Measurements from ENCODE around the gene RARA. TPM values are rescaled to one million over a fixed set of nuclear protein-coding genes. Genes with fewer than 3 reads are reported as not detected.
A peak's percentile ranks its signal among the peaks of the same experiment; 100 is the strongest.
"Not testable (repeated sequence)": the region's sequence is repeated elsewhere in the genome, so short reads cannot be mapped to it uniquely, and the experiment has no call there.

Gene RARA
- total RNA-seq, 1 experiment from 2014 or later: 21.8 TPM

DNA sequence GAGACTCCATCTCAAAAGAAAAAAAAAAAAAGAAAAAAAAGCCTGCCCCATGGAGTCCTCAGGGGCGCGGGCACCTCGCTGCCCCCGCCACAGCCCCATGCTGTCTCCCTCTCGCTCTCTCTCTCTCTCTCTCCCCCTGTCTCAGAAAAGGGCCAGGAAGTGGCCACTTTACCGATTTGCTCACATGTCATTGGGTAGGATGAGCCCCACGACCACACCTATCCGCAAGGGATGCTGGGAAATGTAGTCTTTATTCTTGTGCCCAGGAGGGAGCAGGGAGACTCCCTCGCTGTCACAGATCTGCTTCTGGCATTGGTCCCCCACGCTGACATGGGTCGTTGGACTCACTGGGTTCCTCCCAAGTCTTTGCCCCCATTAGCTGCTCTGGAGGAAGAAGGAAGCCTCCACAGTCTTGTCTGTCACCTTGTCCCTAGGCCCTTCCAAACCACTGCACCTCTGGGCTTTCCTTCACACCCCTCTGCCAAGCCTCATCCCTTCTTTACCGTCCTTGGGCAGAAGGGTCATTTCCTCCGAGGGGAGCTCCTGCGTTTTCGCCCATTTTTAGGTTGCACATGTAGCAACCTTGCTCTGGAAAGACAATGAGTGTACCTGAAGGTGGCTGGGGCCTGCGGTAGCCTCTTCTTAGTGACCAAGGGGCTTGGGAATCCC, 62.4 kb downstream of the RARA start:
- Histone ChIP-seq H3K4me1 (replicated peaks; ENCODE audit: insufficient read depth) (peaks cover 12% of the 10 kb centered on the region; the same call in 1 of the 2 replicates), H3F3A (ENCODE audit: insufficient read depth, low read depth) (peaks cover 7% of the 10 kb centered on the region; the same call in 1 of the 2 replicates), H3K9me3 (ENCODE audit: insufficient read depth, low read depth) (no peaks in the 10 kb centered on the region), H3K79me2 (ENCODE audit: low read depth) (no peaks in the 10 kb centered on the region), H4K20me1 (ENCODE audit: insufficient read depth) (no peaks in the 10 kb centered on the region), H3K9me2 (ENCODE audit: insufficient read depth) (no peaks in the 10 kb centered on the region), H3K4me2 (no peak overlapping the region), H2AFZ (no peak overlapping the region), H3K36me3 (ENCODE audit: low read depth) (no peaks in the 10 kb centered on the region), H3K27me3 (ENCODE audit: insufficient read depth, low read depth) (no peaks in the 10 kb centered on the region), H3K4me3 (no peak overlapping the region), H3K27ac (no peak overlapping the region)
- POLR2A ChIA-PET (ENCODE audit: unreplicated experiment): interaction anchor here (0.6 kb wide), 1 partner anchor 36 kb away, joined by 8 read pairs; no protein-coding TSS in a partner anchor
- no peak for DNase-seq
- intact Hi-C loops (cut with micrococcal nuclease; ENCODE audit: unreplicated experiment): no loop called here
- TF ChIP-seq EZH2 (IDR thresholded peaks at IDR 0.05; ENCODE audit: low read depth): no peak
- TF ChIP-seq, protein P1, sequence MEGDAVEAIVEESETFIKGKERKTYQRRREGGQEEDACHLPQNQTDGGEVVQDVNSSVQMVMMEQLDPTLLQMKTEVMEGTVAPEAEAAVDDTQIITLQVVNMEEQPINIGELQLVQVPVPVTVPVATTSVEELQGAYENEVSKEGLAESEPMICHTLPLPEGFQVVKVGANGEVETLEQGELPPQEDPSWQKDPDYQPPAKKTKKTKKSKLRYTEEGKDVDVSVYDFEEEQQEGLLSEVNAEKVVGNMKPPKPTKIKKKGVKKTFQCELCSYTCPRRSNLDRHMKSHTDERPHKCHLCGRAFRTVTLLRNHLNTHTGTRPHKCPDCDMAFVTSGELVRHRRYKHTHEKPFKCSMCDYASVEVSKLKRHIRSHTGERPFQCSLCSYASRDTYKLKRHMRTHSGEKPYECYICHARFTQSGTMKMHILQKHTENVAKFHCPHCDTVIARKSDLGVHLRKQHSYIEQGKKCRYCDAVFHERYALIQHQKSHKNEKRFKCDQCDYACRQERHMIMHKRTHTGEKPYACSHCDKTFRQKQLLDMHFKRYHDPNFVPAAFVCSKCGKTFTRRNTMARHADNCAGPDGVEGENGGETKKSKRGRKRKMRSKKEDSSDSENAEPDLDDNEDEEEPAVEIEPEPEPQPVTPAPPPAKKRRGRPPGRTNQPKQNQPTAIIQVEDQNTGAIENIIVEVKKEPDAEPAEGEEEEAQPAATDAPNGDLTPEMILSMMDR (conservative IDR thresholded peaks at IDR 0.05): no peak
- CTCF ChIA-PET: no interaction called here
- no TSS peak for BruUV-seq (replicated peaks)

DNA sequence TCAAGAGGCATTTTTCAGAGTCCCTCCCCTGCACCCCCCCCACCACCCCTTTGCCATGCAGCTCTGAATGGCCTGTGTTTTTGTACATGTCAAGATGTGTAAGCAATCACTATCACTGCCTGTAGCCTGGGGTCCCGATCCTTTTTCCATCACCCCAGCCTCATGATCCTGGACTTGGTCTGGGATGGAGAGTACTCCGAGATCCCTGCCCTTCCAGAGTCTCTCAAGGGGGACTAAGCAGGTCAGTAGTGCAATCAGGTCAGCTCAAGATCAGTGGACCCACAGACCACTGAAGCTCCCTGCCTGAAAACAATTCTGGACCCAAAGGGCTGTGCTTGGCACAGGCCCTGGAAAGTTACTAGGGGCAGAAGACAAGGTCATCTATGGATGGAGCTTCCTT, 63.1 kb downstream of the RARA start:
- intact Hi-C loops (cut with micrococcal nuclease; ENCODE audit: unreplicated experiment): no loop called here

DNA sequence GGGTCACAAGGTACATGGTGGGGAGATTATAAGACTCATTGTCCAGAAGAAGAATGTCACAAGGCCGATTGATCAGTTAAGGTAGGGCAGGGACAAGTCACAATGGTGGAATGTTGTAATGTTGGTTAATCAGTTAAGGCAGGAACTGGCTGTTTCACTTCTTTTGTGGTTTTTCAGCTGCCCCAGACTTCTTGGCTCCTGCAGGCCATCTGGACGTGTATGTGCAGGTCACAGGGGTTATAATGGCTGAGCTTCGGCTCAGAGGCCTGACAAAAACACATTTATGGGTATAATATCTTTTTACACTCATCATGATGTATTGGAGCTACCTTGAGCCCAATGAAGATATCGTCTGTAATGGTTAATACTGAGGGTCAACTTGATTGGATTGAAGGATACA, 63.7 kb downstream of the RARA start:
- peak in 1 of 2 experiments; percentile 48 for DNase-seq
- CTCF ChIA-PET; H3K4me2 ChIP-seq; BruUV-seq (replicated peaks); H3K9me2 ChIP-seq (ENCODE audit: insufficient read depth); H4K20me1 ChIP-seq (ENCODE audit: insufficient read depth); intact Hi-C loops (cut with micrococcal nuclease; ENCODE audit: unreplicated experiment); H3K36me3 ChIP-seq (ENCODE audit: low read depth); H3K4me3 ChIP-seq; H3K9me3 ChIP-seq (ENCODE audit: insufficient read depth, low read depth); H3K79me2 ChIP-seq (ENCODE audit: low read depth); H2AFZ ChIP-seq; H3F3A ChIP-seq (ENCODE audit: insufficient read depth, low read depth); H3K27me3 ChIP-seq (ENCODE audit: insufficient read depth, low read depth): not testable (repeated sequence)
- Histone ChIP-seq H3K4me1 (replicated peaks; ENCODE audit: insufficient read depth) (peaks cover 12% of the 10 kb centered on the region; the same call in 1 of the 2 replicates), H3K27ac (peak overlapping the region; percentile 19; the same call in 1 of the 2 replicates)
- POLR2A ChIA-PET (ENCODE audit: unreplicated experiment): interaction anchor here (0.6 kb wide), 1 partner anchor 129 kb away, joined by 19 read pairs; the partner anchor contains the start of gene TNS4

More for the DNA sequence above, 63.1 kb downstream of the RARA start:
- H3K79me2 ChIP-seq (ENCODE audit: low read depth): no peaks in the 10 kb centered on the region
- ChIA-PET CTCF (no interaction called here), POLR2A (ENCODE audit: unreplicated experiment) (interaction anchor here (0.6 kb wide), 1 partner anchor 130 kb away, joined by 19 read pairs; the partner anchor contains the start of gene TNS4)
- H4K20me1 ChIP-seq (ENCODE audit: insufficient read depth): no peaks in the 10 kb centered on the region
- H3K4me3 ChIP-seq: no peak overlapping the region
- peaks cover 12% of the 10 kb centered on the region; the same call in 1 of the 2 replicates for H3K4me1 ChIP-seq (replicated peaks; ENCODE audit: insufficient read depth)
- H3K27ac ChIP-seq: peak overlapping the region; percentile 19; the same call in 1 of the 2 replicates
- BruUV-seq (replicated peaks): no TSS peak
- no peak overlapping the region for H2AFZ ChIP-seq
- TF ChIP-seq, protein P1 (conservative IDR thresholded peaks at IDR 0.05): no peak
- TF ChIP-seq EZH2 (IDR thresholded peaks at IDR 0.05; ENCODE audit: low read depth): no peak
- no peak overlapping the region for H3K4me2 ChIP-seq
- H3K36me3 ChIP-seq (ENCODE audit: low read depth): no peaks in the 10 kb centered on the region
- no peaks in the 10 kb centered on the region for H3K9me3 ChIP-seq (ENCODE audit: insufficient read depth, low read depth)
- H3F3A ChIP-seq (ENCODE audit: insufficient read depth, low read depth): peaks cover 7% of the 10 kb centered on the region; the same call in 1 of the 2 replicates
- H3K27me3 ChIP-seq (ENCODE audit: insufficient read depth, low read depth): no peaks in the 10 kb centered on the region
- DNase-seq: no peak
- no peaks in the 10 kb centered on the region for H3K9me2 ChIP-seq (ENCODE audit: insufficient read depth)

Measured in PC-9 (cell line).